ENCODE measurements around the gene FAM170B. TPM values are rescaled to one million over a fixed set of nuclear protein-coding genes. Genes with fewer than 3 reads are reported as not detected.

The FAM170B gene
- total RNA-seq, 4 donors from 2014 or later: not detected

DNA sequence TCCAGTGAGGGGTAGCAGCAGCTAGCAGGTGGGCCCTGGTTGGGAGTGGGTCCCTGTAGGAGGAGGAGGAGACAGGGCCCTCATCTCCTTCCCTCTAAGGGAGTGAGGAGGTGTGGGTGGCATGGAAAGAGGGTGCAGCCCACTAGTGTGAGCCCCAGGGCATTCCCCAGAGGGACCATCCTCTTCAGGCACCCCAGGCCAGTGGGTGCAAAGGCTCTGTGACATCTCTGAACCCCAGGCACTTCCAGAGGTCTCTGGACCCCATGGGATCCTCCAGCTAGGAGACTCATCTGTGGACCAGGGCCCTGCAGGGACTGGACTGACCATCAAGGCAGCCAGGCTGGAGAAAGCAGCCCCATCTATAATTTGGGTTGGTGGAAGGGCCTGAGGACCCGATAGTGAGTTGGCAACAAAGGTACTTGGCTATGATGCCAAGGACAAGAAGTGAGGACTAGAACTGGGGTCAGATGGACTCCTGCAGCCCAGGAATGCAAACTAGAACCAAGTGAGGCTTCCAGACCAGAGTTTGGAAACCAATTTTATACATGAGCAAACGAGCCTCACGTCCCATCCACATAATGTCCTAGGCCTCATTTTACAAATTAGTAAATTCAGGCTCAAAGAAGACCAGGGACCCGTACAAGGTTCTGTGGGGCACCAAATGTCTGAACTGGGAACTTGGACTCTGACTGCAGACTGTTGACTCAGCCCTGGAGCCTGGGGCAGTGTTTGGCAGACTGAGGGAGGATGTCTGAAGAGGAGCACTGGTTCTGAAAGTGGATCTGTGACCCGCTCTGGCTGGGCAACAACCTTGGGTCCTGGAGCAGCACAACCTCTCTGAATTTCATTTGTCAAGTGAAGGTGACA lies 17.1 kb downstream of the FAM170B start:
- Histone ChIP-seq H3K4me1 (peaks cover 3 to 5% of the 10 kb centered on the region in 2 donors), H3K27me3 (no peaks in the 10 kb centered on the region), H3K27ac (no peak overlapping the region), H3K9me3 (no peaks in the 10 kb centered on the region), H3K36me3 (no peaks in the 10 kb centered on the region), H3K4me3 (no peak overlapping the region)
- TF ChIP-seq, protein P1, sequence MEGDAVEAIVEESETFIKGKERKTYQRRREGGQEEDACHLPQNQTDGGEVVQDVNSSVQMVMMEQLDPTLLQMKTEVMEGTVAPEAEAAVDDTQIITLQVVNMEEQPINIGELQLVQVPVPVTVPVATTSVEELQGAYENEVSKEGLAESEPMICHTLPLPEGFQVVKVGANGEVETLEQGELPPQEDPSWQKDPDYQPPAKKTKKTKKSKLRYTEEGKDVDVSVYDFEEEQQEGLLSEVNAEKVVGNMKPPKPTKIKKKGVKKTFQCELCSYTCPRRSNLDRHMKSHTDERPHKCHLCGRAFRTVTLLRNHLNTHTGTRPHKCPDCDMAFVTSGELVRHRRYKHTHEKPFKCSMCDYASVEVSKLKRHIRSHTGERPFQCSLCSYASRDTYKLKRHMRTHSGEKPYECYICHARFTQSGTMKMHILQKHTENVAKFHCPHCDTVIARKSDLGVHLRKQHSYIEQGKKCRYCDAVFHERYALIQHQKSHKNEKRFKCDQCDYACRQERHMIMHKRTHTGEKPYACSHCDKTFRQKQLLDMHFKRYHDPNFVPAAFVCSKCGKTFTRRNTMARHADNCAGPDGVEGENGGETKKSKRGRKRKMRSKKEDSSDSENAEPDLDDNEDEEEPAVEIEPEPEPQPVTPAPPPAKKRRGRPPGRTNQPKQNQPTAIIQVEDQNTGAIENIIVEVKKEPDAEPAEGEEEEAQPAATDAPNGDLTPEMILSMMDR (IDR thresholded peaks at IDR 0.05 in 4 of 5, conservative IDR thresholded peaks at IDR 0.05 in 1 of 5): no peak
- TF ChIP-seq POLR2A (IDR thresholded peaks at IDR 0.05): no peak
- DNase-seq (no peak), ATAC-seq (no peak)
- in situ Hi-C loops (cut with MboI; ENCODE audit: low sequenced_read_pairs in 4 of 4): no loop called here
- intact Hi-C loops (cut with DNase I; ENCODE audit: low total_unique reads): loop anchor here (10.0 kb wide), 1 partner anchor 132 kb away; no protein-coding TSS in a partner anchor

DNA sequence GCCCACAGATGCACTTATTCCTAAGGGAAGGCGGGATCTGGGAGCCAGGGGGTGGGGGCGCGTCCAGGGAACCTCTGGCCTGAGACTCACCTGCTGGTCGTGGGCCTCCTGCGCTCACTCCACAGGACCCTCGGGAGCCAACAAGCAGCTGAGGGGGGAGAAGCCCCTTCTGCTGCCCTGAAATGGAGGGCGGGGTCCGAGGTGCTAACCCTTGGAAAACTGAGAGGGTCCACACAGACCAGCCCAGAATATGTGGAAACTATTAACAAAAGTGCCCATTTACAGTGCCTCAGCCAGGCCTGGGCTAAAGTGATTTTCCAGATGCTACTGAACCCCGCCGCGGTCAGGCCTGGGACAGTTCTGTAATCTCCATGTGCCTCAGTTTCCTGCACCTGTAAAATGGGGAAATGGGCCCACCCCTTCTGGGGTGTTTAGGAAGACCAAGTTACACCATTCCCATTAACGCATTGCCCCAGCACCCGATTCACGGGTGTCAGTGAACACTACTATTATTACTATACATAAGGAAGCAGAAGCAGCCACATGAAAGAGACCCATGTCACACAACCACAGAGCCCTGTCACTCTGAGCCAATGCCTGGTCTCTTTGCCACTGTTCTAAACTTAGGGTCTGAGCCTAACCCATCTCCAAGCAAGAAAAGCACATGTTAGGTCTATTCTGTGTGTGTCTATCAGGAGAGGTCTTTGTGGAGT lies 17.9 kb downstream of the FAM170B start:
- in situ Hi-C loops (cut with MboI; ENCODE audit: low sequenced_read_pairs in 4 of 4): no loop called here
- peak overlapping the region in 3 of 4 donors; percentile 30 to 42 (median 31) for H3K27ac ChIP-seq

DNA sequence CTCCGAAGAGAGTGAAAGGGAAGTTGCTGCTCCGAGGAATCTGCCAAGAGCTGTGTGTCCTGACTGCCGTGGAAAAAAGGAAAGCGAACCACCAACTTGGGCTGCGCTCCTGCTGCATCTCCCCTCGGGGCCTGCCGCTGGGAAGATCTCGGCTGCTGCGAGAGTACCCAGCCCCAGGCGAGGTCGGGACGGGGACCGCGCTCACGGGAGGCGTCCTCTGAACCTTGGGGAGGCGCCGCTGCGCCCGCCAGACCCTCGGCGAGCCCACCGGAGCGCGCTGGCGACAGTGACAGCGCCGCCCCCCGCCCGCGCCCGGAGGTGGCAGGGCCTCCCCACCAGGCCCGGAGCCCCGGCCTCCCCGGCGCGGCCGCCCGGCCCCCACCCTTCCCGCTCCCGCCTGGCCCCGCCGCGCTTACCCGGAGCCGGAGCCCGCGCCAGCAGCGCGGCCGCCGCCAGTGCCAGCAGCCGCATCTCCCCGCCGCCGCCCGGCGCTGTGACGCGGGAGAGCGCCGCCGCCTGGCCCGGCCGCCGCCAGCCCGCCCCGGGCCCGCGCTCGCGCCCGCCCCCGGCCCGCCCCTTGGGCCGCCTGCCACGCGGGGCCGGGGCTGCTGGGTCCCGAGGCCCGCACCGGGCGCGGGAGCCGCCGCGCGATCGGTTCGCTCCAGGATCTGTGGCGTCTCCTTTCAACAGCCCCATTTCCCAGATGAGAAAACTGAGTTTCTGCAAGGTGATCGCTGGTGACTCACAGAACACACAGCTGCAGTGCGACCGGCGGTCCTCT lies 18.6 kb downstream of the FAM170B start, which contains the start of gene VSTM4:
Gene VSTM4 (minus strand): TSS at position 508 of the 781 bp plus-strand sequence. CDS start 37 bp downstream, at position 471.
- Histone ChIP-seq H3K9me3 (no peaks in the 10 kb centered on the region), H3K36me3 (no peaks in the 10 kb centered on the region), H3K27me3 (no peaks in the 10 kb centered on the region), H3K4me3 (peak within 1 kb of the TSS; percentile 55 to 70 (median 62)), H3K27ac (peak within 1 kb of the TSS; percentile 50 to 69 (median 60)), H3K4me1 (peaks cover 8 to 12% of the 10 kb centered on the region in 2 donors)
- TF ChIP-seq, protein P1 (IDR thresholded peaks at IDR 0.05 in 4 of 5, conservative IDR thresholded peaks at IDR 0.05 in 1 of 5): no peak
- peak in 1 of 2 donors; percentile 33 for TF ChIP-seq POLR2A (IDR thresholded peaks at IDR 0.05)
- intact Hi-C loops (cut with DNase I; ENCODE audit: low total_unique reads) (loop anchor here (10.0 kb wide), 1 partner anchor 130 kb away; no protein-coding TSS in a partner anchor), in situ Hi-C loops (cut with MboI; ENCODE audit: low sequenced_read_pairs in 4 of 4) (no loop called here)
- DNase-seq: no peak
- peak; percentile 60 for ATAC-seq

More for the DNA sequence above, 17.9 kb downstream of the FAM170B start:
- no peaks in the 10 kb centered on the region for H3K9me3 ChIP-seq
- no peak for TF ChIP-seq POLR2A (IDR thresholded peaks at IDR 0.05)
- TF ChIP-seq, protein P1 (IDR thresholded peaks at IDR 0.05 in 4 of 5, conservative IDR thresholded peaks at IDR 0.05 in 1 of 5): no peak
- ATAC-seq: peak in 1 of 2 donors; percentile 12
- intact Hi-C loops (cut with DNase I; ENCODE audit: low total_unique reads): loop anchor here (10.0 kb wide), 1 partner anchor 131 kb away; no protein-coding TSS in a partner anchor
- no peaks in the 10 kb centered on the region for H3K27me3 ChIP-seq
- H3K4me3 ChIP-seq: peak overlapping the region in 3 of 4 donors; percentile 20 to 32 (median 21)
- no peaks in the 10 kb centered on the region for H3K36me3 ChIP-seq
- no peak for DNase-seq
- H3K4me1 ChIP-seq: peaks cover 4 to 5% of the 10 kb centered on the region in 2 donors

DNA sequence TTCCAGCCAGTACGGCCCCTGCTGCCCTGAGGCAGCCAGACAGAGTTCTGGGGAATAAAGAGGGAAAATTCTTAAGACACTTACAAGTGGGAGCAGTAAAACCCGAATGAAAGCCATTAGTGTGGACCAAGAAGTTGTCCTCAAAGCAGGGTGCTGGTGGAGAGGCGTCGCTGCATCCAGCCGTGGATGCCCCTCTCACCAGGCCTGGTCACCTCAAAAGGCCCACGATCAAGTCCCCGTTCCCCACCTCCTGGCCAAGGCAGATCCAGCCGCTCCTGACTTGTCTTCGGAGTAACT lies 19.2 kb downstream of the FAM170B start:
- in situ Hi-C loops (cut with MboI; ENCODE audit: low sequenced_read_pairs in 4 of 4) (no loop called here), intact Hi-C loops (cut with DNase I; ENCODE audit: low total_unique reads) (loop anchor here (10.0 kb wide), 1 partner anchor 130 kb away; no protein-coding TSS in a partner anchor)
- no peak for DNase-seq
- Histone ChIP-seq H3K27me3 (no peaks in the 10 kb centered on the region), H3K9me3 (no peaks in the 10 kb centered on the region), H3K4me3 (peak overlapping the region; percentile 55 to 70 (median 62)), H3K36me3 (no peaks in the 10 kb centered on the region), H3K4me1 (peaks cover 13 to 17% of the 10 kb centered on the region in 2 donors), H3K27ac (peak overlapping the region; percentile 50 to 69 (median 60))
- ATAC-seq: no peak
- TF ChIP-seq, protein P1 (IDR thresholded peaks at IDR 0.05 in 4 of 5, conservative IDR thresholded peaks at IDR 0.05 in 1 of 5): no peak
- TF ChIP-seq POLR2A (IDR thresholded peaks at IDR 0.05): no peak

Data from gastrocnemius medialis (tissue), 4 donors.